SIG-M5 (cell line): ENCODE results near the gene DIS3L2.
A peak's percentile ranks its signal among the peaks of the same experiment; 100 is the strongest.
"Not testable (repeated sequence)": the region's sequence is repeated elsewhere in the genome, so short reads cannot be mapped to it uniquely, and the experiment has no call there.

Source experiments
- DNase-seq: peaks from one replicate; lab custom pipeline; 2025; lab: John Stamatoyannopoulos, UW

The DIS3L2 gene

DNA sequence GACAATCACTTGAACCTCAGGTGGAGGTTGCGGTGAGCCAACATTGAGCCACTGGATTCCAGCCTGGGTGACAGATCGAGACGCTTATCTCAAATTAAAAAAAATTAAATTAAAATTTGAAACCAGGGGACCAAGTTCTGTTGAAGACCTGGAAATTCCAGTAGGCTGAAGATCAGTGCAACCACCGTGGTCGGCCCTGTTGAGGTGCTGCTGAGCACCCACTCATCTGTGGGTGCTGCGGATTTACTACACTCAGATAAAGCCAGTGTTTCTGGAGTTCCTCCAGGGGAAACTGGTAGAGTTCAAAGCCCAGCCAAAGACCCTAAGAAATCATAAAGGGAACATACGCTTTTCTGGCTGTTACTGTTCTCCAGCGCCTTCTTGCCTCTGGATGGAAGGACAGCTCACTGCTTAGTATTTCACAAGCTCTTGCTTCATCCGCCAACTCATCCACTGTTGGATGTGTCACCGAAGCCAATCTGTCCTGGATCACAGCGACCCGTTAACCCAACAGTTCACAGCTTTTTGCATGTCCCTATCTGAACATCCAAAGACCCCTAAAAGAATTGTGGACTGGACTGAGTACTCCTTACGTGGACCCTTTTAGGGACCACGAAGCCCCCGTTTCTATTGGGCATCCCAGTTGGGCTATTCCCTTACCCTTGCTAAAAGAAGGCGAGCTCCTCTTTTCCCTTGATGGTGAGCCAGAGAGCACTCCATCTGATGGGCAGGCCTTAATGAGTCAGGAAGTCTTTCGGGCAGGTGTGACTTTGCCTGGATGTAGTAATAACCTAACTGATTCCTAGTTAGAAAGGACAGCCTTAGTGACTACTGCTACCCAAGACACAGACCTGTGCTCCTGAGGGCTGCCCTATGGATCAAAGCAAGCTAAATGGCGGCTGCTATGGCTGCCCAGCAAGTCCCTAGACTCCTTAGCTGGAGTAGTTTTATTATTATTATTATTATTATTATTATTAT lies 411.0 kb downstream of the DIS3L2 start:
- DNase-seq: peak; percentile 72

DNA sequence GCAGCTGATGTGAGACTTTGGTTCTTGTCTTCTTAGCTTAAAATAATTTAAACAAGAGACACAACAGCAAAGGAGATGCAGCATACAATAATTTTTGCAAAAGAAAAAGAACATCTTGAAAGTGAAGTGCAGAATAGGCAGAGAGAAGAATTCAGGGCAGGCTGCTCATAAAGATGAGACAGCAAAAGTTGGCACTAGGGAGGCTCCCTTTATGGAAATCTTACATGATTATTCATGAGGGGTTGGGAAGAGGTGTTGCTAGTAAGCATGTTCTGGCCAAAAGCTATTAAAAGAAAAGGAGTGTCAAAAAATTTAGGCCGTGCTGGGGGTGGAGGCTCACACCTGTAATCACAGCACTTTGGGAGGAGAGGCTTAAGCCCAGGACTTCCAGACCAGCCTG lies 412.8 kb downstream of the DIS3L2 start:
- DNase-seq: no peak

DNA sequence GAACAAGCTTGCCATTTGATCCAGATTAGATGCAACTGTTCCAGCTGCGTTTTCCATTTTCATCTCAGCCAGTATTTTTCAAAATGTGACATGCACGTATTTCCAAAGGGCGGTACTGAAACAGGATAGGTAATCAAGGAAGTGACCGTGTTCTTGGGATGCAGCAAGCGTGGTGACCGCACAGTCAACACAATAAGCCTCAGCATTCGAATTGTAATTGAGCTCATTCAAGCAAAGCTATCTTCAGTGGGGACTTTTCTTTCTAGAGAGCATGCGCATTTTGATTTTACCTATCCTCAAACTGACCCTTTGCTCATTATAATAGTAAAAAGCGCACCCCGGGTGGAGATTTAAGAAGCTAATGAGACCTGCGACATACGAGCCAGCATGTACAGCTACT lies 413.7 kb downstream of the DIS3L2 start:
- no peak for DNase-seq

DNA sequence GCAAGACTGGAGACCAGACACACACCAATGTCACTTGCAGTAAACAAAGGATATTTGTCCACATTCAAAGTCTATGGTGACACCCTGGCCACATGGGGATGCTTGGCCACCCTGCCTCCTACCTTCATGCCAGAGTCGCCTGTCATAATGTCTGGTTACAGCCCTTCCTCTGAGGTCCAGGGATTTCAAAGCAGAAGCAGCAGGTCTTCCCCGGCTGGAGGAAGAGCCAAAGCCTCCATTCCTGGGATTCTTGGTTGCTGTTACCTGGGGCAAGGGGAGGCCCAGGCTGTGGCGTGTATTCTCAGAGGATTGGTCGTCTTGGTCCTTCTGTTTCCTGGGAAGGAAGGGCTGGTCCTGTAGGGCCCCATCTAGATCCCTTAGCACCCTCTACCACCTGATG lies 414.7 kb downstream of the DIS3L2 start:
- DNase-seq: no peak

DNA sequence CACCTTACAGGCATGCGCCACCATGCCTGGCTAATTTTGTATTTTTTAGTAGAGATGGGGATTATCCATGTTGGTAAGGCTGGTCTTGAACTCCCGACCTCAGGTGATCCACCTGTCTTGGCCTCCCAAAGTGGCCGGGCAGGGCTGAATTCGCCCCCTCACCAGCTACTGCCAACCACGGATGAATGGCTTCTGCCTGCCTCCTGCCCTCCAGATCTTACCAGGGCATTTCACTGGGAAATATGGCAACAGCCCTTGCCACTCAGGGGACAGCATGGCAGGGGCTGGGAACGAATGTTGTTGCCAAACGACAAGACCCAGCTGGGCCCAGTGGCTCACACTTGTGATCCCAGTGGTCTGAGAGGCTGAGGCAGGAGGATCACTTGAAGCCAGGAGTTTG lies 415.2 kb downstream of the DIS3L2 start:
- DNase-seq: no peak

DNA sequence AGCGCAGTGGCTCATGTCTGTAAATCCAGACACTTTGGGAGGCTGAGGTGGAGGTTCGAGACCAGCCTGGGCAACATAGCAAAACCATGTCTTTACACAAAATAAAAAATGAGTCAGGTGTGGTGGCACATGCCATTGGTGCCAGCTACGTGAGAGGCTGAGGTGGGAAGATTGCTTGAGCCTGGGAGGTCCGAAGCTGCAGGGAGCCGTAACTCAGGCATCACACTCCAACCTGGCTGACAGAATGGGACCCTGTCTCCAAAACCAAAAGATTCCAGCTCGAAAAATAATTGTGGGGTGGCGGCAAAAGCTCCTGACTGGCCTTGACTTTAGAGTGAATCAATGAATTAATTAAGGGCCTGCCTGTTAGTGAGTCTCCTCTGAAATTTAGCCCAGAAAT lies 415.8 kb downstream of the DIS3L2 start:
- no peak for DNase-seq

DNA sequence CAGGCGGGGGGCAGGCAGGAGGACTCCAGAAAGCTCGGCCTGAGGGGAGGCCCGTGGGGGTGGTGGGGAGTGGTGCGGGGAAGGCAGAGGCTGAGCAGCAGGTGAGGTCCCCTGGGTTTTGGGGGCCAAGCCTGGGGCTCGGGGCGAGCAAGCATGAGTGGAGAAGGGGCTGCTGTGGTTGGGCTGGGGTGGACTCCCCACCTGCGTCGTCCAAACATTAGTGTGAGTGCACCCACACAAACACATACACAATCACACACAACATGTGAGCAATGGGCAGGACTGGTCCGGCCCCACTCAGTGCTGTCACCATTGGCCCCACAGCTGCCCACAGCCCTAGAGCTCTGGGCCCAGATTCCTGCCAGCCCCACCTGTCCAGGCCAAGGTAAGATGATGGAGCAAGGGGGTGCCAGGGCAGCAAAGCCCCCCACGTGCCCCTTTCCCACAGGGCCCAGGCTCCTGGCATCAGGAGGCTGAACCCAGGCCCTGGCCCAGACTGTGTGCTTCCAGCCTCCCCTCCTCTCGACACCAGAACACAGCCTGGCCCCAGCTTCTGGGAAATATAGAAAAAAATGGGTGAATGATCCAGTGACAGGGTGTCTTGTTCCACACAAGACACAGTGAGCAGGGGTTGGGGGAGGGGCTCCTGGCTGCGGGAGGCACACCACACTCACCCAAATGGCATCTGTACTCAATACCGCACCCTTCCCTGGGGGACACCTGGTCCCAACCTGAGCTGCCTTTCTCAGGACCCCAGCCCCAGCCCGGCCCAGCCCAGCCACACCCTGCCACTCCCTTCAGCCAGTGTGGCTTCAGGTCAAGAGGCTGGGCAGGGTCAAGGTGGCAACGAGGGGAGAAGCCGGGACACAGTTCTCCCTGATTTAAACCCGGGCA lies 416.6 kb downstream of the DIS3L2 start:
- DNase-seq: no peak

DNA sequence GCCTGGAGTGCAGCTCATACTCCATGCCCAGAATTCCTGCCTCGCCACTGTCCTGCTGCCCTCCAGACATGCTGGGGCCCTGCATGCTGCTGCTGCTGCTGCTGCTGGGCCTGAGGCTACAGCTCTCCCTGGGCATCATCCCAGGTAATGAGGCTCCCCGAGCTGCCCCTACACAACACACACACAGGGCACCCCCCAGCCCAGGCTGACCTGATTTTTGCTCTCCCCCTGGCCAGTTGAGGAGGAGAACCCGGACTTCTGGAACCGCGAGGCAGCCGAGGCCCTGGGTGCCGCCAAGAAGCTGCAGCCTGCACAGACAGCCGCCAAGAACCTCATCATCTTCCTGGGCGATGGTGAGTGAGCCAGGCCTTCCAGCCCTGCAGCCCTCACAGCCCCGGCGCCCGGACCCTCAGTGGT lies 417.2 kb downstream of the DIS3L2 start, which contains the start of gene ALPP:
ALPP (plus strand) TSS at position 17 of the 417 bp plus-strand sequence; CDS start at position 69, 52 bp downstream.
- not testable (repeated sequence) for DNase-seq

DNA sequence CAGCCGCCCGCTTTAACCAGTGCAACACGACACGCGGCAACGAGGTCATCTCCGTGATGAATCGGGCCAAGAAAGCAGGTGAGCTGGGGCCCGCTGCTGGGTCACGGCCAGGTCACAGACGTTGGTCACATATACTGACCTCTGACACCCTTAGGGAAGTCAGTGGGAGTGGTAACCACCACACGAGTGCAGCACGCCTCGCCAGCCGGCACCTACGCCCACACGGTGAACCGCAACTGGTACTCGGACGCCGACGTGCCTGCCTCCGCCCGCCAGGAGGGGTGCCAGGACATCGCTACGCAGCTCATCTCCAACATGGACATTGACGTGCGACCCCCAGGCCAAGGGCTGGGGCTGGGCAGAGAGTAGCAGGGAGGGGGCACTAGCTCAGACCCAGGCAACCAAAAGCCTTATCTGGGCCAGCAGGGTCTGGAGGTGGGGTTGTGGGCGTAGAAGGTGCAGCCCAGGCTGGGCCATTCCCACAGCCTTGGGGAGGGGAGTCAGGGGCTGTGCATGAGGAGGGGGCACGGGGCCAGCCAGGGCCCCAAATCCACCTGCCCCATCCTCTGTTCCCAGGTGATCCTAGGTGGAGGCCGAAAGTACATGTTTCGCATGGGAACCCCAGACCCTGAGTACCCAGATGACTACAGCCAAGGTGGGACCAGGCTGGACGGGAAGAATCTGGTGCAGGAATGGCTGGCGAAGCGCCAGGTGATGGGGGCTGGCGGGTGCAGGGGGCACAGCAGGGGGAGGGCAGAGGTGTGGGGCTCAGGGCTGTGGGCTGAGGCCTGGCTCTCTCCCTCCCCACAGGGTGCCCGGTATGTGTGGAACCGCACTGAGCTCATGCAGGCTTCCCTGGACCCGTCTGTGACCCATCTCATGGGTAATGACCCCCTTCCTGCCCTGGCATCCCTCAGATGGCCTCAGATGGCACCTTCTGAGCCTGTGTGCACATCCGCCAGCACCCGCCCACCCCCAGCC lies 418.4 kb downstream of the DIS3L2 start:
- DNase-seq: not testable (repeated sequence)

DNA sequence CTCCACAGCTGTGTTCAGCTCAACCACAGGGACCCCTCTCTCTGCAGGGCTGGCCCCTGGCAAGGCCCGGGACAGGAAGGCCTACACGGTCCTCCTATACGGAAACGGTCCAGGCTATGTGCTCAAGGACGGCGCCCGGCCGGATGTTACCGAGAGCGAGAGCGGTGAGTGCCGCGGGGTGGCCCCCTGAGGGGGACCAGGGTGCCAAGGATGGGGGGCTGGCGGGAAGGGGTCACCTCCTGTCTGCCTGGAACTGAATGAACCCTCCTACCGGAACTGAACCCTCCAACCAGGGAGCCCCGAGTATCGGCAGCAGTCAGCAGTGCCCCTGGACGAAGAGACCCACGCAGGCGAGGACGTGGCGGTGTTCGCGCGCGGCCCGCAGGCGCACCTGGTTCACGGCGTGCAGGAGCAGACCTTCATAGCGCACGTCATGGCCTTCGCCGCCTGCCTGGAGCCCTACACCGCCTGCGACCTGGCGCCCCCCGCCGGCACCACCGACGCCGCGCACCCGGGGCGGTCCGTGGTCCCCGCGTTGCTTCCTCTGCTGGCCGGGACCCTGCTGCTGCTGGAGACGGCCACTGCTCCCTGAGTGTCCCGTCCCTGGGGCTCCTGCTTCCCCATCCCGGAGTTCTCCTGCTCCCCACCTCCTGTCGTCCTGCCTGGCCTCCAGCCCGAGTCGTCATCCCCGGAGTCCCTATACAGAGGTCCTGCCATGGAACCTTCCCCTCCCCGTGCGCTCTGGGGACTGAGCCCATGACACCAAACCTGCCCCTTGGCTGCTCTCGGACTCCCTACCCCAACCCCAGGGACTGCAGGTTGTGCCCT lies 419.9 kb downstream of the DIS3L2 start:
- not testable (repeated sequence) for DNase-seq

DNA sequence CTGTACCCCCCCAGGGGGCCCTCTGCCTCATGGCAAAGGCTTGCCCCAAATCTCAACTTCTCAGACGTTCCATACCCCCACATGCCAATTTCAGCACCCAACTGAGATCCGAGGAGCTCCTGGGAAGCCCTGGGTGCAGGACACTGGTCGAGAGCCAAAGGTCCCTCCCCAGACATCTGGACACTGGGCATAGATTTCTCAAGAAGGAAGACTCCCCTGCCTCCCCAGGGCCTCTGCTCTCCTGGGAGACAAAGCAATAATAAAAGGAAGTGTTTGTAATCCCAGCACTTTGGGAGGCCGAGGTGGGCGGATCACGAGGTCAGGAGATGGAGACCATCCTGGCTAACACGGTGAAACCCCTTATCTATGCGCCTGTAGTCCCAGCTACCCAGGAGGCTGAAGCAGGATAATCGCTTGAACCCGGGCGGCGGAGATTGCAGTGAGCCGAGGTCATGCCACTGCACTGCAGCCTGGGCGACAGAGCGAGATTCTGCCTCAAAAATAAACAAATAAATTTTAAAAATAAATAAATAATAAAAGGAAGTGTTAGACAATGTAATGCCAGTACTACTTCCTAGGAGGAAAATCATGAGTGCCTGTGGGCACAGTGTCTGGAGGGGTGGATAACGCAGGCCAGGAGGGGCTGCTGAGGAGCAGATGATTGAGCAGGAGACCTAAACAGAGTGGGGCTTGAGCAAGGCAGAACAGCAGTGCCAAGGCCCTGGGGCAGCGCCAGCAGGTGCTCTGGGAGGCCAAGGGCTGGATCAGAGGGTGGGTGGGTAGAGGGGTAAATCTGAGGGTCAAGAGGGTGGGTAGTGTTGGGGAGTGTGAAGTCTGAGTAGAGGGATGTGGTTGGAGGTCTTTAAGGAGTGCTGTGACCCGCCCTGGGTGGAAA lies 421.1 kb downstream of the DIS3L2 start:
- no peak for DNase-seq

DNA sequence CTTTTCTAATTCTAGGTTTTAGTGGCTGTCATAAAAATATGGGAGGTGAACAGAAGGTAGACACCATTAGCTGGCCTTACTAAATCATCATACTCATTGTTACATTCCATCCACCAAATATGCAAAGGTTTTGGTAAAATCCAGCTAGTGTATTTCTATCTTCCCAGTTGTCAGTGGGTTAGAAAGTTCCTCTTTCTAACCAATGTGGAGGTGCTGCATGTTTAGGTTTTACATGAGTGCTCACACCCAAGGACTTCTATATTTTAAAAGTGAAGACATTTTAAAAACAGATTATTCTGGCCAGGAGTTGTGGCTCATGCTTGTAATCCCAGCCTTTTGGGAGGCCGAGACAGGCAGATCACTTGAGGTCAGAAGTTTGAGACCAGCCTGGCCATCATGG lies 423.0 kb downstream of the DIS3L2 start:
- no peak for DNase-seq

DNA sequence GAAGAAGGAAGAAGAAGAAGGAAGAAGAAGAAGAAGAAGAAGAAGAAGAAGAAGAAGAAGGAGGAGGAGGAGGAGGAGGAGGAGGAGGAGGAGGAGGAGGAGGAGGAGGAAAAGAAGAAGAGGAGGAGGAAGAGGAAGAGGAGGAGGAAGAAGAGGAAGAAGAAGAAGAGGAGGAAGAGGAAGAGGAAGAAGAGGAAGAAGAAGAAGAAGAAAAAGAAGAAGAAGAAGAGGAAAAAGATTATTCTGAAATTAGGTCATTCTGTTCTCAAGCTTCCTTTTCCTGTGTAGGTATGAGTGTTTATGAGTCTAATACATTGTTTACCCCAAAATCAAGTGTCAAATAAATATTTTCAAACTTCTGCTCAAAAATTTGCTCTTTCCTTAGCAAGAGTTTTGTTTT lies 423.5 kb downstream of the DIS3L2 start:
- not testable (repeated sequence) for DNase-seq

DNA sequence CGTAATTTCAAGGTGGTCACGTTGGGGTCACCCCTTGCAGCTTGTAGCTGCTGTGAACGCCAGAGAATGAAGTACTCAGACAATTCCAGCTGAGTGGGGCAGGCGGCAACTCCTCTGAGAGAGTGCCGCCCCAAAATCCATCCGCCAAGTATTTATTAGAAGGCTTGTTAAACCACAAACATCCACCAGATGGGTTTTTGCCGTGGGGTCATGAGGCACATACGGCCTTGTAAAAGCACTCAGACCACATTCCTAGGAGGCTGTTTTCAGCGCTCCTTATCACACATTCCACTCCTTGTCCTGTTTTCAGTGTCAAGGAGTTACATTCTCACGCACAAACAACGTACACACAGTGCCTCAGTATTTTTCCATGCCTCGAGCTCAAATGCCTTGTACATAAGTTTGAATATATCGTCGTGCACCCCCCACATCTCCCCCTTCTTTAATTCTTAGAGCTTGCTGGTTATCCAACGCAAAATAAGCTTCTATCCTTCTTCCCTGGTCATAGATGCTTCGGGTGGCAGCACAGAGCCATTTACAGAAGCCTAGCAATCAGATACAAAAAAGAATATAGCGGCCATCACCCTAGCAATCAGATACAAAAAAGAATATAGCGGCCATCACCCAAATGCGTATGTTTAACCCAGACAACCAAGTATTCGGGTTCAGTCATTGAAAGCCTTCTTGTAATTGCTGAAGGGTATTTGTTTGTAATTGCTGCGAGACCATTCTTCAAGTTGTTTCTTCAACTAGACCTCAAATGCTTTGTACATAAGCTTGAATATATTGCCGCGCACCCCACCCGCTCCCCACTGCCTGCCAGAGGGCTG lies 424.4 kb downstream of the DIS3L2 start:
- no peak for DNase-seq

DNA sequence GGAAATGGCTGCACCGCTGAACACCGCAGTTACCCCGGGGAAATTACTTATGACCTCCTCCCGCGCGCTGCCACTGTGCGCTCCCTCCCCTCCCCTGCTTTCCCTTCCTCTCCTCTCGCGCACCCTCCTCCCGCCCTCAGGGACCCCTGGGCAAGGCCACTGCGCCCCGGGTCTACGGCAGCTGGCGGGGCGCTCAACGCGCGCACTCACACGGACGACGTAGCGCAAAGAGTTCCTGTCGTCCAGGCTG lies 424.9 kb downstream of the DIS3L2 start:
- DNase-seq: no peak
